C4-2B (cell line): ENCODE data around the gene PPP2R1B.

ENCODE experiments used
- ZFX ChIP-seq: fragments of 450-650 bp; IDR thresholded peaks from 2 replicates; pipeline ENCODE4 v1.6.1; 2017
- TF ChIP-seq, protein P1 (sequence below): fragments of 450-650 bp; conservative IDR thresholded peaks from 2 replicates; pipeline ENCODE4 v1.5.1; 2017; ENCODE audit warnings: mild to moderate bottlenecking

DNA sequence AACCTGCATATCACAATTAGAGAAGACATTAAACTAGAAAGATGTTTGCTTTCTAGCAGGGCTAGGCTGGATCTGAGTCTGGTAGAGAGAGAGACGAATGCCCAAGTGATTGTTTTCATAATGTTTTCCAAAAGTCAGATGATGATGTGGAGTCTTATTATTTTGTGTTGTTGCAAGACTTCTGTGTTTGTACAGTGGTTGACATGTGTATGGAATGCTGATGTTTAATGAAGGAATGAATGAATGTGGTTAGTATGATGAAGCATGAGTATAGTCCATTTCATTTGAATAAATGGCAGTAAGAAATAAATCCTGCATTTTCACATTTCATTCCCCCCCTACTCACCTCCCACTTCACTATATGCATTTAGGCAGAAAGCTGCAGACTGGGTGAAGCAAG lies 69.6 kb downstream of the PPP2R1B start:
- TF ChIP-seq, protein P1, sequence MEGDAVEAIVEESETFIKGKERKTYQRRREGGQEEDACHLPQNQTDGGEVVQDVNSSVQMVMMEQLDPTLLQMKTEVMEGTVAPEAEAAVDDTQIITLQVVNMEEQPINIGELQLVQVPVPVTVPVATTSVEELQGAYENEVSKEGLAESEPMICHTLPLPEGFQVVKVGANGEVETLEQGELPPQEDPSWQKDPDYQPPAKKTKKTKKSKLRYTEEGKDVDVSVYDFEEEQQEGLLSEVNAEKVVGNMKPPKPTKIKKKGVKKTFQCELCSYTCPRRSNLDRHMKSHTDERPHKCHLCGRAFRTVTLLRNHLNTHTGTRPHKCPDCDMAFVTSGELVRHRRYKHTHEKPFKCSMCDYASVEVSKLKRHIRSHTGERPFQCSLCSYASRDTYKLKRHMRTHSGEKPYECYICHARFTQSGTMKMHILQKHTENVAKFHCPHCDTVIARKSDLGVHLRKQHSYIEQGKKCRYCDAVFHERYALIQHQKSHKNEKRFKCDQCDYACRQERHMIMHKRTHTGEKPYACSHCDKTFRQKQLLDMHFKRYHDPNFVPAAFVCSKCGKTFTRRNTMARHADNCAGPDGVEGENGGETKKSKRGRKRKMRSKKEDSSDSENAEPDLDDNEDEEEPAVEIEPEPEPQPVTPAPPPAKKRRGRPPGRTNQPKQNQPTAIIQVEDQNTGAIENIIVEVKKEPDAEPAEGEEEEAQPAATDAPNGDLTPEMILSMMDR = no peak
- no peak for TF ChIP-seq ZFX
